Upper lobe of right lung (tissue), 1 donor: Measurements from ENCODE around the gene RAMP1. TPM values are rescaled to one million over a fixed set of nuclear protein-coding genes. Genes with fewer than 3 reads are reported as not detected.

ENCODE experiments used
- ATAC-seq: fragments of 200-7000 bp; cut with Tn5 transposase; one replicate; pipeline ENCODE4 v1.9.1; 2020; ENCODE audit warnings: mild to moderate bottlenecking, moderate library complexity
- DNase-seq: peaks from one replicate; pipeline ENCODE4 v3.0.0-alpha.2; 2020
- H3K27ac ChIP-seq: fragments of 200-600 bp; one replicate; pipeline ENCODE4 v1.8.0; 2022
- H3K27me3 ChIP-seq: fragments of 200-600 bp; one replicate; pipeline ENCODE4 v1.8.0; 2022; ENCODE audit warnings: mild to moderate bottlenecking
- H3K36me3 ChIP-seq: fragments of 200-600 bp; one replicate; pipeline ENCODE4 v1.8.0; 2022
- H3K4me1 ChIP-seq: fragments of 200-600 bp; one replicate; pipeline ENCODE4 v1.8.0; 2022
- H3K4me3 ChIP-seq: fragments of 200-600 bp; one replicate; pipeline ENCODE4 v1.8.0; 2022; ENCODE audit warnings: mild to moderate bottlenecking
- H3K9me3 ChIP-seq: fragments of 200-600 bp; one replicate; pipeline ENCODE4 v1.8.0; 2022
- CTCF ChIP-seq: fragments of 200-600 bp; IDR thresholded peaks from one replicate; pipeline ENCODE4 v1.8.0; 2022; ENCODE audit warnings: antibody characterized with exemption
- intact Hi-C: fragments of 100-400 bp; cut with DNase I; formaldehyde crosslinking; loops from one replicate; pipeline ENCODE4 v1.11.0; 2022
- total RNA-seq: library from RNA; stranded (reverse); fragmentation: NEBNext Ultra II Directional; extraction: Animal tissue kit (Norgen Biotek cat#: 25700); gene quantifications from one replicate; pipeline ENCODE4 v1.2.1, GENCODE V29; 2021
- donor health status: DM: no; HTN: yes; CAD: no; lungs with severe emphysema.

Gene RAMP1
- total RNA-seq, 1 donor from 2014 or later, result 11.1 TPM

GRCh38 chr2:237878321-237879057 is 19.1 kb downstream of the RAMP1 start:
- Histone ChIP-seq H3K36me3 (no peaks in the 10 kb centered on the region), H3K4me1 (no peaks in the 10 kb centered on the region), H3K9me3 (no peaks in the 10 kb centered on the region), H3K27ac (no peak overlapping the region), H3K27me3 (no peaks in the 10 kb centered on the region), H3K4me3 (no peak overlapping the region)
- intact Hi-C loops, result no loop called here
- TF ChIP-seq CTCF, result no peak
- peak; percentile 53 for DNase-seq
- ATAC-seq, result no peak

- no peak for TF ChIP-seq CTCF
- DNase-seq, result no peak
- intact Hi-C loops, result no loop called here
- Histone ChIP-seq H3K27ac (no peak overlapping the region), H3K9me3 (no peaks in the 10 kb centered on the region), H3K4me3 (no peak overlapping the region), H3K4me1 (no peaks in the 10 kb centered on the region), H3K36me3 (no peaks in the 10 kb centered on the region), H3K27me3 (no peaks in the 10 kb centered on the region)
- ATAC-seq, result no peak
Measured at GRCh38 chr2:237879058-237879430, 19.6 kb downstream of the RAMP1 start.

- H3K27me3 ChIP-seq, result no peaks in the 10 kb centered on the region
- DNase-seq (peak; percentile 27), ATAC-seq (no peak)
- intact Hi-C loops, result no loop called here
- no peak for TF ChIP-seq CTCF
- no peak overlapping the region for H3K4me3 ChIP-seq
- peaks cover under 1% of the 10 kb centered on the region for H3K4me1 ChIP-seq
- no peak overlapping the region for H3K27ac ChIP-seq
- H3K36me3 ChIP-seq, result no peaks in the 10 kb centered on the region
- no peaks in the 10 kb centered on the region for H3K9me3 ChIP-seq
Measured at GRCh38 chr2:237879991-237880560, 20.7 kb downstream of the RAMP1 start.

GRCh38 chr2:237882510-237883481 is 23.4 kb downstream of the RAMP1 start:
- no peaks in the 10 kb centered on the region for H3K36me3 ChIP-seq
- DNase-seq (no peak), ATAC-seq (no peak)
- no peaks in the 10 kb centered on the region for H3K9me3 ChIP-seq
- no peak overlapping the region for H3K4me3 ChIP-seq
- no peak for TF ChIP-seq CTCF
- intact Hi-C loops, result no loop called here
- H3K27me3 ChIP-seq, result no peaks in the 10 kb centered on the region
- H3K27ac ChIP-seq, result no peak overlapping the region
- H3K4me1 ChIP-seq, result peaks cover 15% of the 10 kb centered on the region

GRCh38 chr2:237883951-237884446 is 24.6 kb downstream of the RAMP1 start:
- H3K27me3 ChIP-seq, result no peaks in the 10 kb centered on the region
- TF ChIP-seq CTCF, result no peak
- H3K4me3 ChIP-seq, result no peak overlapping the region
- intact Hi-C loops, result no loop called here
- H3K36me3 ChIP-seq, result no peaks in the 10 kb centered on the region
- no peak for ATAC-seq
- H3K4me1 ChIP-seq, result peaks cover 25% of the 10 kb centered on the region
- no peak for DNase-seq
- H3K27ac ChIP-seq, result no peak overlapping the region
- H3K9me3 ChIP-seq, result no peaks in the 10 kb centered on the region
